Measurements from ENCODE around the gene MAML1. TPM values are rescaled to one million over a fixed set of nuclear protein-coding genes. Genes with fewer than 3 reads are reported as not detected.
"Not testable (repeated sequence)": the region's sequence is repeated elsewhere in the genome, so short reads cannot be mapped to it uniquely, and the experiment has no call there.

MAML1 gene
- total RNA-seq, result 1 to 10 TPM; 6.2 to 8.8 (median 8.0) TPM
- long read RNA-seq, result 0 reads

- Histone ChIP-seq H3K9me3 (no peaks in the 10 kb centered on the region), H3K27ac (peak within 1 kb of the TSS; percentile 85 to 94 (median 91)), H3K27me3 (no peaks in the 10 kb centered on the region), H3K4me1 (peaks cover 0 to 39% (median 0%) of the 10 kb centered on the region in 4 donors), H3K4me3 (peak within 1 kb of the TSS; percentile 67 to 85 (median 73)), H3K36me3 (peaks cover 0 to 34% (median 20%) of the 10 kb centered on the region in 4 donors)
- 0% methylated on average over 21 of the region's 41 CpGs for WGBS (ENCODE audit: insufficient coverage, low coverage, low lambda C conversion rate, missing lambda C conversion rate)
- DNase-seq (peak; percentile 100), ATAC-seq (peak; percentile 95 to 98 (median 96))
- intact Hi-C loops (cut with DNase I), result no loop called here
- TF ChIP-seq CTCF (IDR thresholded peaks at IDR 0.05) (peak in 1 of 4 donors; percentile 4), POLR2A (IDR thresholded peaks at IDR 0.05) (peak; percentile 64)
Observed at GRCh38 chr5:179732412-179732917, at the start of gene MAML1. TSS of gene MAML1 (plus strand) at chr5:179732822. CDS start at chr5:179733113, 291 bp downstream.

- H3K9me3 ChIP-seq; ATAC-seq; DNase-seq; H3K27me3 ChIP-seq; H3K27ac ChIP-seq; H3K36me3 ChIP-seq; H3K4me1 ChIP-seq; intact Hi-C loops (cut with DNase I); H3K4me3 ChIP-seq: not testable (repeated sequence)
- WGBS (ENCODE audit: insufficient coverage, low coverage, low lambda C conversion rate, missing lambda C conversion rate), result 83% methylated on average over 9 of the region's 9 CpGs
Observed at GRCh38 chr5:179689212-179689611, 43.4 kb upstream of the MAML1 start.

- 88% methylated on average over 5 of the region's 6 CpGs for WGBS (ENCODE audit: insufficient coverage, low coverage, low lambda C conversion rate, missing lambda C conversion rate)
- TF ChIP-seq POLR2A (IDR thresholded peaks at IDR 0.05) (no peak), CTCF (IDR thresholded peaks at IDR 0.05) (no peak)
- Histone ChIP-seq H3K36me3 (no peaks in the 10 kb centered on the region), H3K27me3 (no peaks in the 10 kb centered on the region), H3K27ac (no peak overlapping the region), H3K4me1 (peaks cover 0 to 10% (median 0%) of the 10 kb centered on the region in 4 donors), H3K9me3 (no peaks in the 10 kb centered on the region), H3K4me3 (no peak overlapping the region)
- DNase-seq (no peak), ATAC-seq (no peak)
- intact Hi-C loops (cut with DNase I), result no loop called here
Observed at GRCh38 chr5:179694561-179694960, 38.1 kb upstream of the MAML1 start.

GRCh38 chr5:179696603-179697002 is 36.0 kb upstream of the MAML1 start:
- H3K4me3 ChIP-seq, result no peak overlapping the region

More at GRCh38 chr5:179696603-179697002, 36.0 kb upstream of the MAML1 start:
- H3K27ac ChIP-seq, result no peak overlapping the region
- ATAC-seq (no peak), DNase-seq (no peak)
- 83% methylated on average over 3 of the region's 3 CpGs for WGBS (ENCODE audit: insufficient coverage, low coverage, low lambda C conversion rate, missing lambda C conversion rate)
- peaks cover 0 to 25% (median 0%) of the 10 kb centered on the region in 4 donors for H3K4me1 ChIP-seq
- TF ChIP-seq POLR2A (IDR thresholded peaks at IDR 0.05) (no peak), CTCF (IDR thresholded peaks at IDR 0.05) (no peak)
- intact Hi-C loops (cut with DNase I), result no loop called here
- no peaks in the 10 kb centered on the region for H3K36me3 ChIP-seq
- no peaks in the 10 kb centered on the region for H3K27me3 ChIP-seq
- H3K9me3 ChIP-seq, result no peaks in the 10 kb centered on the region

Data from right lobe of liver (tissue), 6 donors.